ENCODE measurements around the gene GPX3. TPM values are rescaled to one million over a fixed set of nuclear protein-coding genes. Genes with fewer than 3 reads are reported as not detected.

The GPX3 gene
- total and polyA plus RNA-seq, 2 donors (not counting 3 experiments of a cell fraction or from before 2014, with no cell fraction given): 5.1 to 17.1 TPM

DNA sequence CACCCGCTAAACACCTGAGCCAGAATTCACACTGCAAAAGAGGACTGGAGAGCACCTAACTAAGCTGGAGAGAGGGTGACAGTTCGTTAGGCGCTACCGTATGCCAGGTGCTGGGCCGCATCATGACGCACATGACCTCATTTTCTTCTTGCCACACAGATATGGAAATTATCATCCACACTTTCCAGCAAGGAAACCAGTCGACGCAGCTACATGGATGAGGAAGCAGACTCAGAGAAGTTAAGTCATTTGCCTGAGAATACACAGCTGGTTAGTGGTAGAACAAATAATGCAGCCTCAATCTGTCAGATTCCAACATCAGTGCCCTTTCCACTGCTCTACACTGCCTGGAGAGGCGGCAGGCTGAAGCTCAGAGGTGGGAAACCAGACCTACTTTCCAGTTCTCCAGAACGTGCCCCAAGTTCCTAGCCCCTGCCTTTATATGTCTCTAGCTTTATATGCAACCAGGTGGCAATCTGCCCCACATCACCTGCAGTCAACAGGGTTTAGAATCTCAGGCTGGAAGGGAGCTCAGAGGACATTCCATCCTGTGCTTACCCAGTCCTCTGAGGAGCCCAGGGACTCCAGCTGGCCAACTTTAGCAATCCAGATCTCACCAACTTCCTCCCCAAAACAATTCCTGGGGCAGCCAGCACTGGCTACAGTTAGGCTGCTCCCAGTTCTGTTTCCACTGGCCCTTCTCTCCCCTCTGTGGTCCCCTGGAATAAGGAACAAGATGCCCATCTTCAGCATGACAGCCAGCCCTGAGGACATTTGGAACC is 51.6 kb downstream of the GPX3 start:
- no peak for FAIRE-seq
- Histone ChIP-seq H3K9me3 (replicated peaks; ENCODE audit: control insufficient read depth, insufficient read depth, low read length) (no peaks in the 10 kb centered on the region), H3K4me1 (ENCODE audit: control insufficient read depth, extremely low read depth, insufficient read depth, low read length) (peaks cover 22% of the 10 kb centered on the region), H3K4me3 (replicated peaks in 1 of 3; ENCODE audit: insufficient read depth in 1 of 3, low read depth in 1 of 3, low read length in 3 of 3) (no peak overlapping the region), H3K36me3 (ENCODE audit: control insufficient read depth in 2 of 2, extremely low read depth in 1 of 2, insufficient read depth in 2 of 2, low read length in 2 of 2) (no peaks in the 10 kb centered on the region), H3K4me2 (ENCODE audit: insufficient read depth, low read length) (no peak overlapping the region), H2AFZ (ENCODE audit: low read depth, low read length) (no peak overlapping the region), H4K20me1 (replicated peaks; ENCODE audit: control insufficient read depth, extremely low read depth, insufficient read depth, low read length) (no peaks in the 10 kb centered on the region), H3K27me3 (ENCODE audit: control insufficient read depth in 2 of 2, insufficient read depth in 2 of 2, low read length in 2 of 2) (no peaks in the 10 kb centered on the region), H3K9me1 (replicated peaks; ENCODE audit: control insufficient read depth, extremely low read depth, insufficient read depth, low read length) (no peaks in the 10 kb centered on the region), H3K9ac (replicated peaks; ENCODE audit: extremely low read depth, insufficient read depth, low read length) (no peak overlapping the region), H3K79me2 (ENCODE audit: control insufficient read depth, insufficient read depth, low read length) (peaks cover 38% of the 10 kb centered on the region), H3K27ac (ENCODE audit: insufficient read depth, low read depth, low read length) (no peak overlapping the region)
- dilution Hi-C loops (cut with MboI; ENCODE audit: extremely low pct_ligation_motif_present, low sequenced_read_pairs): no loop called here
- intact Hi-C loops (cut with micrococcal nuclease): no loop called here
- no TSS peak for BruUV-seq (replicated peaks)
- no peak for DNase-seq (ENCODE audit: low read depth, low spot score)
- no peak for TF ChIP-seq FOS (IDR thresholded peaks at IDR 0.05; ENCODE audit: borderline replicate concordance, insufficient read depth, low read length)
- TF ChIP-seq JUN (IDR thresholded peaks at IDR 0.05; ENCODE audit: borderline replicate concordance, insufficient read depth, insufficient read length, low read depth): no peak
- TF ChIP-seq POLR2A (IDR thresholded peaks at IDR 0.05; ENCODE audit: low read depth, low read length): no peak
- TF ChIP-seq POLR2AphosphoS5 (IDR thresholded peaks at IDR 0.05; ENCODE audit: insufficient read depth, low read depth, low read length): no peak
- TF ChIP-seq, protein P1, sequence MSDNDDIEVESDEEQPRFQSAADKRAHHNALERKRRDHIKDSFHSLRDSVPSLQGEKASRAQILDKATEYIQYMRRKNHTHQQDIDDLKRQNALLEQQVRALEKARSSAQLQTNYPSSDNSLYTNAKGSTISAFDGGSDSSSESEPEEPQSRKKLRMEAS (IDR thresholded peaks at IDR 0.05; ENCODE audit: insufficient read depth, insufficient read length): no peak
- TF ChIP-seq MYC (IDR thresholded peaks at IDR 0.05; ENCODE audit: low read depth, low read length): no peak
- TF ChIP-seq, protein P2, sequence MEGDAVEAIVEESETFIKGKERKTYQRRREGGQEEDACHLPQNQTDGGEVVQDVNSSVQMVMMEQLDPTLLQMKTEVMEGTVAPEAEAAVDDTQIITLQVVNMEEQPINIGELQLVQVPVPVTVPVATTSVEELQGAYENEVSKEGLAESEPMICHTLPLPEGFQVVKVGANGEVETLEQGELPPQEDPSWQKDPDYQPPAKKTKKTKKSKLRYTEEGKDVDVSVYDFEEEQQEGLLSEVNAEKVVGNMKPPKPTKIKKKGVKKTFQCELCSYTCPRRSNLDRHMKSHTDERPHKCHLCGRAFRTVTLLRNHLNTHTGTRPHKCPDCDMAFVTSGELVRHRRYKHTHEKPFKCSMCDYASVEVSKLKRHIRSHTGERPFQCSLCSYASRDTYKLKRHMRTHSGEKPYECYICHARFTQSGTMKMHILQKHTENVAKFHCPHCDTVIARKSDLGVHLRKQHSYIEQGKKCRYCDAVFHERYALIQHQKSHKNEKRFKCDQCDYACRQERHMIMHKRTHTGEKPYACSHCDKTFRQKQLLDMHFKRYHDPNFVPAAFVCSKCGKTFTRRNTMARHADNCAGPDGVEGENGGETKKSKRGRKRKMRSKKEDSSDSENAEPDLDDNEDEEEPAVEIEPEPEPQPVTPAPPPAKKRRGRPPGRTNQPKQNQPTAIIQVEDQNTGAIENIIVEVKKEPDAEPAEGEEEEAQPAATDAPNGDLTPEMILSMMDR (IDR thresholded peaks at IDR 0.05; ENCODE audit: extremely low read depth in 1 of 2, insufficient read depth in 1 of 2, low read depth in 1 of 2, low read length in 2 of 2): no peak
- no peak for TF ChIP-seq GATA2 (IDR thresholded peaks at IDR 0.05; ENCODE audit: insufficient read depth, insufficient read length, low read depth, low read length)
- TF ChIP-seq EZH2 (IDR thresholded peaks at IDR 0.05; ENCODE audit: borderline replicate concordance, low read depth, low read length, severe bottlenecking): no peak
- ChIA-PET POLR2A (no interaction called here), CTCF (interaction anchor here (1.0 to 5.0 kb wide), 8 partner anchors 9 to 70 kb away, joined by 3 to 32 read pairs (median 4); partner anchors contain the start of gene TNIP1)

Measured in endothelial cell of umbilical vein (primary cell).